ENCODE measurements around the gene CRB1.

Gene CRB1

DNA sequence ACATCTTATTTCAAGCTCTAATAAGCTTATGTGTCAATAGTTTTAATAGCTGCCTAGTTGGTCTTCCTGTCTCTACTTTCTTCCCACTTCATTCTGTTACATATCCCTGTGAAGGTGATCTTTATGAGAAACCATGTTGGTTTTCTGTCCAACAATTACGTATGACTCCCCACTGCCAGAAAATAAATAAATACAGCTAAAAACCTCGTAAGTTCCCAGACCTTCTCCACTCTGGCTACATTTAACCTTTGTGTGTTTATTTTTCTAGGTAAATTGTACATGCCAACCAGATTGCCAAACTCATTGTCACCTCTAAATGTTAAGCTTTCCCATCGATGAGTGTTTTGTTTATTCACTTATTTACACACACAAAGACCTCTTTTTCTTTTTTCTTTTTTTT, 147.2 kb downstream of the CRB1 start:
- Histone ChIP-seq H3K27me3 (ENCODE audit: insufficient read depth, low read length, poor library complexity, severe bottlenecking) (no peaks in the 10 kb centered on the region), H3K9me2 (replicated peaks; ENCODE audit: low read depth, low read length) (no peaks in the 10 kb centered on the region), H3F3A (ENCODE audit: low read depth) (no peaks in the 10 kb centered on the region), H3K9me3 (ENCODE audit: insufficient read depth, low read depth, low read length) (no peaks in the 10 kb centered on the region), H3K4me2 (ENCODE audit: low read depth, low read length, poor library complexity, severe bottlenecking) (no peak overlapping the region), H3K79me2 (ENCODE audit: insufficient read depth, low read length) (no peaks in the 10 kb centered on the region), H3K9ac (ENCODE audit: low read depth, low read length, poor library complexity, severe bottlenecking) (no peak overlapping the region), H3K4me3 (ENCODE audit: low read length, poor library complexity, severe bottlenecking) (no peak overlapping the region), H4K20me1 (ENCODE audit: insufficient read depth, low read length, poor library complexity, severe bottlenecking) (no peaks in the 10 kb centered on the region), H3K36me3 (ENCODE audit: insufficient read depth, low read length) (no peaks in the 10 kb centered on the region), H3K4me1 (ENCODE audit: insufficient read depth, low read length, poor library complexity, severe bottlenecking) (no peaks in the 10 kb centered on the region), H2AFZ (ENCODE audit: low read length) (no peak overlapping the region)
- TF ChIP-seq, protein P1, sequence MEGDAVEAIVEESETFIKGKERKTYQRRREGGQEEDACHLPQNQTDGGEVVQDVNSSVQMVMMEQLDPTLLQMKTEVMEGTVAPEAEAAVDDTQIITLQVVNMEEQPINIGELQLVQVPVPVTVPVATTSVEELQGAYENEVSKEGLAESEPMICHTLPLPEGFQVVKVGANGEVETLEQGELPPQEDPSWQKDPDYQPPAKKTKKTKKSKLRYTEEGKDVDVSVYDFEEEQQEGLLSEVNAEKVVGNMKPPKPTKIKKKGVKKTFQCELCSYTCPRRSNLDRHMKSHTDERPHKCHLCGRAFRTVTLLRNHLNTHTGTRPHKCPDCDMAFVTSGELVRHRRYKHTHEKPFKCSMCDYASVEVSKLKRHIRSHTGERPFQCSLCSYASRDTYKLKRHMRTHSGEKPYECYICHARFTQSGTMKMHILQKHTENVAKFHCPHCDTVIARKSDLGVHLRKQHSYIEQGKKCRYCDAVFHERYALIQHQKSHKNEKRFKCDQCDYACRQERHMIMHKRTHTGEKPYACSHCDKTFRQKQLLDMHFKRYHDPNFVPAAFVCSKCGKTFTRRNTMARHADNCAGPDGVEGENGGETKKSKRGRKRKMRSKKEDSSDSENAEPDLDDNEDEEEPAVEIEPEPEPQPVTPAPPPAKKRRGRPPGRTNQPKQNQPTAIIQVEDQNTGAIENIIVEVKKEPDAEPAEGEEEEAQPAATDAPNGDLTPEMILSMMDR (conservative IDR thresholded peaks at IDR 0.05; ENCODE audit: low read length): no peak
- no peak for TF ChIP-seq EZH2phosphoT487 (IDR thresholded peaks at IDR 0.05; ENCODE audit: borderline replicate concordance)

DNA sequence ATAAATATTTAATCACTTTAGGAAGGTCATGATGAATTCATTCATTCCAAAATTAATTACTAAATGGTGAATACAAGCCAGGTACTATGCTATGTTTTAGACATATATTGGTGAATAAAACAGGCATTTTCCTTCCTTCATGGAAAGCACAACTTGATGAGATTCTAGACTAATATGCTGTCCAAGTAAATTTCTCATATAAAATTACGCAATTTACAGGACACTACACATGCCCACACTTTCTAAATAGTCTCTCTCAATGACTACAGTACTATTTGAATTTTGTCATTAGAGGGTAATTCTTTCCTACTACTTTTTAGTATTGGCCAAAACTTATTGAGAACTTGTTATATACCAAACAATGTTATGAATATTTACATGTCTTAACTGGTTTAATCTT, 150.6 kb downstream of the CRB1 start:
- no peak for TF ChIP-seq EZH2phosphoT487 (IDR thresholded peaks at IDR 0.05; ENCODE audit: borderline replicate concordance)
- TF ChIP-seq, protein P1 (conservative IDR thresholded peaks at IDR 0.05; ENCODE audit: low read length): no peak
- Histone ChIP-seq H3K9me2 (replicated peaks; ENCODE audit: low read depth, low read length) (no peaks in the 10 kb centered on the region), H3K4me3 (ENCODE audit: low read length, poor library complexity, severe bottlenecking) (no peak overlapping the region), H3K79me2 (ENCODE audit: insufficient read depth, low read length) (no peaks in the 10 kb centered on the region), H3K9ac (ENCODE audit: low read depth, low read length, poor library complexity, severe bottlenecking) (no peak overlapping the region), H4K20me1 (ENCODE audit: insufficient read depth, low read length, poor library complexity, severe bottlenecking) (no peaks in the 10 kb centered on the region), H3K4me1 (ENCODE audit: insufficient read depth, low read length, poor library complexity, severe bottlenecking) (no peaks in the 10 kb centered on the region), H3K9me3 (ENCODE audit: insufficient read depth, low read depth, low read length) (no peaks in the 10 kb centered on the region), H3K27me3 (ENCODE audit: insufficient read depth, low read length, poor library complexity, severe bottlenecking) (no peaks in the 10 kb centered on the region), H3K4me2 (ENCODE audit: low read depth, low read length, poor library complexity, severe bottlenecking) (no peak overlapping the region), H3K36me3 (ENCODE audit: insufficient read depth, low read length) (no peaks in the 10 kb centered on the region), H2AFZ (ENCODE audit: low read length) (no peak overlapping the region), H3F3A (ENCODE audit: low read depth) (no peaks in the 10 kb centered on the region)

DNA sequence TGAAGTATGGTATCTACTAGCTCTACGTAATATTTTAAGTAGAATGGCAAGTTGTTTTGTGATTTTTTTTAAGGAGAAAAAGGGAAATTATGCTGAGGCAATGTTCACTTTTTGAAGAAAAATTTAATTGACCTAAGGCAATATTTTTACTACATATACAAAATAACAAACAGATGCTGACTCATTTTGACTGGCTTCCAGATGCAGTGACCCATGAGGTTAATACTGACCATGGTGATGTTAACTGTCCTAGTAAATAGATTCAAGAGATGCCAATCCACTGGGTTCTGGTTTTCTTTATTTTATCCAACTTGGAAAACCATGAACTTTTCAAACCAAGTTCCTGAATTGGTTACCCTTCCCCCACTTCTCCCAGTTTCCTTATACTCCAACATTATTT, 154.9 kb downstream of the CRB1 start:
- Histone ChIP-seq H3K4me3 (ENCODE audit: low read length, poor library complexity, severe bottlenecking) (no peak overlapping the region), H3K4me1 (ENCODE audit: insufficient read depth, low read length, poor library complexity, severe bottlenecking) (peaks cover 15% of the 10 kb centered on the region), H3F3A (ENCODE audit: low read depth) (no peaks in the 10 kb centered on the region), H3K27me3 (ENCODE audit: insufficient read depth, low read length, poor library complexity, severe bottlenecking) (no peaks in the 10 kb centered on the region), H4K20me1 (ENCODE audit: insufficient read depth, low read length, poor library complexity, severe bottlenecking) (no peaks in the 10 kb centered on the region), H2AFZ (ENCODE audit: low read length) (no peak overlapping the region), H3K4me2 (ENCODE audit: low read depth, low read length, poor library complexity, severe bottlenecking) (no peak overlapping the region), H3K9ac (ENCODE audit: low read depth, low read length, poor library complexity, severe bottlenecking) (no peak overlapping the region), H3K36me3 (ENCODE audit: insufficient read depth, low read length) (no peaks in the 10 kb centered on the region), H3K9me2 (replicated peaks; ENCODE audit: low read depth, low read length) (no peaks in the 10 kb centered on the region), H3K79me2 (ENCODE audit: insufficient read depth, low read length) (no peaks in the 10 kb centered on the region), H3K9me3 (ENCODE audit: insufficient read depth, low read depth, low read length) (no peaks in the 10 kb centered on the region)
- TF ChIP-seq, protein P1 (conservative IDR thresholded peaks at IDR 0.05; ENCODE audit: low read length): no peak
- TF ChIP-seq EZH2phosphoT487 (IDR thresholded peaks at IDR 0.05; ENCODE audit: borderline replicate concordance): no peak

Measured in Loucy (cell line).